ENCODE measurements around the gene AMER1.

The AMER1 gene

GRCh38 chrX:64202808-64203325 is 2.6 kb downstream of the AMER1 start:
- Histone ChIP-seq H3K9ac (ENCODE audit: low read depth in 1 of 2, low read length in 2 of 2) (no peak overlapping the region), H3K27me3 (ENCODE audit: control insufficient read depth in 2 of 2, insufficient read depth in 2 of 2, low read length in 2 of 2) (peaks cover 0 to 2% of the 10 kb centered on the region in 2 donors), H3K4me1 (ENCODE audit: control insufficient read depth in 2 of 2, insufficient read depth in 2 of 2, low read length in 2 of 2) (peaks cover 7 to 12% of the 10 kb centered on the region in 2 donors), H3K27ac (ENCODE audit: low read depth in 2 of 2, low read length in 2 of 2) (no peak overlapping the region), H3K9me3 (ENCODE audit: control insufficient read depth in 2 of 2, low read length in 2 of 2) (no peaks in the 10 kb centered on the region), H3K4me3 (ENCODE audit: low read length in 2 of 2) (no peak overlapping the region), H3K36me3 (ENCODE audit: control insufficient read depth in 2 of 2, insufficient read depth in 2 of 2, low read length in 2 of 2) (no peaks in the 10 kb centered on the region)

GRCh38 chrX:64198036-64198435 is 7.5 kb downstream of the AMER1 start:
- Histone ChIP-seq H3K4me3 (ENCODE audit: low read length in 2 of 2) (no peak overlapping the region), H3K9ac (ENCODE audit: low read depth in 1 of 2, low read length in 2 of 2) (no peak overlapping the region), H3K36me3 (ENCODE audit: control insufficient read depth in 2 of 2, insufficient read depth in 2 of 2, low read length in 2 of 2) (no peaks in the 10 kb centered on the region), H3K4me1 (ENCODE audit: control insufficient read depth in 2 of 2, insufficient read depth in 2 of 2, low read length in 2 of 2) (no peaks in the 10 kb centered on the region), H3K27ac (ENCODE audit: low read depth in 2 of 2, low read length in 2 of 2) (no peak overlapping the region), H3K27me3 (ENCODE audit: control insufficient read depth in 2 of 2, insufficient read depth in 2 of 2, low read length in 2 of 2) (peaks cover 0 to 2% of the 10 kb centered on the region in 2 donors), H3K9me3 (ENCODE audit: control insufficient read depth in 2 of 2, low read length in 2 of 2) (no peaks in the 10 kb centered on the region)

- no peak overlapping the region for H3K9ac ChIP-seq (ENCODE audit: low read depth in 1 of 2, low read length in 2 of 2)
- H3K4me1 ChIP-seq (ENCODE audit: control insufficient read depth in 2 of 2, insufficient read depth in 2 of 2, low read length in 2 of 2), result no peaks in the 10 kb centered on the region
- no peak overlapping the region for H3K4me3 ChIP-seq (ENCODE audit: low read length in 2 of 2)
- no peaks in the 10 kb centered on the region for H3K9me3 ChIP-seq (ENCODE audit: control insufficient read depth in 2 of 2, low read length in 2 of 2)
- H3K27me3 ChIP-seq (ENCODE audit: control insufficient read depth in 2 of 2, insufficient read depth in 2 of 2, low read length in 2 of 2), result peaks cover 0 to 2% of the 10 kb centered on the region in 2 donors
- no peak overlapping the region for H3K27ac ChIP-seq (ENCODE audit: low read depth in 2 of 2, low read length in 2 of 2)
- H3K36me3 ChIP-seq (ENCODE audit: control insufficient read depth in 2 of 2, insufficient read depth in 2 of 2, low read length in 2 of 2), result peaks cover 0 to 4% of the 10 kb centered on the region in 2 donors
Measured at GRCh38 chrX:64196606-64197005, 8.9 kb downstream of the AMER1 start.

GRCh38 chrX:64195862-64196261 is 9.6 kb downstream of the AMER1 start:
- no peak overlapping the region for H3K9ac ChIP-seq (ENCODE audit: low read depth in 1 of 2, low read length in 2 of 2)
- no peak overlapping the region for H3K27ac ChIP-seq (ENCODE audit: low read depth in 2 of 2, low read length in 2 of 2)
- H3K4me3 ChIP-seq (ENCODE audit: low read length in 2 of 2), result no peak overlapping the region
- H3K36me3 ChIP-seq (ENCODE audit: control insufficient read depth in 2 of 2, insufficient read depth in 2 of 2, low read length in 2 of 2), result peaks cover 0 to 4% of the 10 kb centered on the region in 2 donors
- H3K27me3 ChIP-seq (ENCODE audit: control insufficient read depth in 2 of 2, insufficient read depth in 2 of 2, low read length in 2 of 2), result peaks cover 0 to 2% of the 10 kb centered on the region in 2 donors
- no peaks in the 10 kb centered on the region for H3K4me1 ChIP-seq (ENCODE audit: control insufficient read depth in 2 of 2, insufficient read depth in 2 of 2, low read length in 2 of 2)
- no peaks in the 10 kb centered on the region for H3K9me3 ChIP-seq (ENCODE audit: control insufficient read depth in 2 of 2, low read length in 2 of 2)

GRCh38 chrX:64192673-64193072 is 12.8 kb downstream of the AMER1 start:
- H3K9ac ChIP-seq (ENCODE audit: low read depth in 1 of 2, low read length in 2 of 2), result no peak overlapping the region
- peaks cover 0 to 4% of the 10 kb centered on the region in 2 donors for H3K36me3 ChIP-seq (ENCODE audit: control insufficient read depth in 2 of 2, insufficient read depth in 2 of 2, low read length in 2 of 2)
- no peaks in the 10 kb centered on the region for H3K4me1 ChIP-seq (ENCODE audit: control insufficient read depth in 2 of 2, insufficient read depth in 2 of 2, low read length in 2 of 2)
- no peak overlapping the region for H3K4me3 ChIP-seq (ENCODE audit: low read length in 2 of 2)
- H3K9me3 ChIP-seq (ENCODE audit: control insufficient read depth in 2 of 2, low read length in 2 of 2), result no peaks in the 10 kb centered on the region
- no peaks in the 10 kb centered on the region for H3K27me3 ChIP-seq (ENCODE audit: control insufficient read depth in 2 of 2, insufficient read depth in 2 of 2, low read length in 2 of 2)
- no peak overlapping the region for H3K27ac ChIP-seq (ENCODE audit: low read depth in 2 of 2, low read length in 2 of 2)

GRCh38 chrX:64192040-64192439 is 13.5 kb downstream of the AMER1 start:
- H3K36me3 ChIP-seq (ENCODE audit: control insufficient read depth in 2 of 2, insufficient read depth in 2 of 2, low read length in 2 of 2), result peaks cover 0 to 4% of the 10 kb centered on the region in 2 donors
- no peak overlapping the region for H3K4me3 ChIP-seq (ENCODE audit: low read length in 2 of 2)
- H3K9me3 ChIP-seq (ENCODE audit: control insufficient read depth in 2 of 2, low read length in 2 of 2), result no peaks in the 10 kb centered on the region
- H3K27ac ChIP-seq (ENCODE audit: low read depth in 2 of 2, low read length in 2 of 2), result no peak overlapping the region
- no peaks in the 10 kb centered on the region for H3K27me3 ChIP-seq (ENCODE audit: control insufficient read depth in 2 of 2, insufficient read depth in 2 of 2, low read length in 2 of 2)
- H3K4me1 ChIP-seq (ENCODE audit: control insufficient read depth in 2 of 2, insufficient read depth in 2 of 2, low read length in 2 of 2), result no peaks in the 10 kb centered on the region
- no peak overlapping the region for H3K9ac ChIP-seq (ENCODE audit: low read depth in 1 of 2, low read length in 2 of 2)

- Histone ChIP-seq H3K27ac (ENCODE audit: low read depth in 2 of 2, low read length in 2 of 2) (no peak overlapping the region), H3K9me3 (ENCODE audit: control insufficient read depth in 2 of 2, low read length in 2 of 2) (no peaks in the 10 kb centered on the region), H3K27me3 (ENCODE audit: control insufficient read depth in 2 of 2, insufficient read depth in 2 of 2, low read length in 2 of 2) (no peaks in the 10 kb centered on the region), H3K9ac (ENCODE audit: low read depth in 1 of 2, low read length in 2 of 2) (no peak overlapping the region), H3K36me3 (ENCODE audit: control insufficient read depth in 2 of 2, insufficient read depth in 2 of 2, low read length in 2 of 2) (peaks cover 0 to 4% of the 10 kb centered on the region in 2 donors), H3K4me3 (ENCODE audit: low read length in 2 of 2) (no peak overlapping the region), H3K4me1 (ENCODE audit: control insufficient read depth in 2 of 2, insufficient read depth in 2 of 2, low read length in 2 of 2) (no peaks in the 10 kb centered on the region)
Measured at GRCh38 chrX:64191281-64192010, 14.1 kb downstream of the AMER1 start.

- peaks cover 0 to 4% of the 10 kb centered on the region in 2 donors for H3K36me3 ChIP-seq (ENCODE audit: control insufficient read depth in 2 of 2, insufficient read depth in 2 of 2, low read length in 2 of 2)
- H3K27me3 ChIP-seq (ENCODE audit: control insufficient read depth in 2 of 2, insufficient read depth in 2 of 2, low read length in 2 of 2), result no peaks in the 10 kb centered on the region
- no peak overlapping the region for H3K27ac ChIP-seq (ENCODE audit: low read depth in 2 of 2, low read length in 2 of 2)
- no peaks in the 10 kb centered on the region for H3K9me3 ChIP-seq (ENCODE audit: control insufficient read depth in 2 of 2, low read length in 2 of 2)
- H3K4me3 ChIP-seq (ENCODE audit: low read length in 2 of 2), result no peak overlapping the region
- no peak overlapping the region for H3K9ac ChIP-seq (ENCODE audit: low read depth in 1 of 2, low read length in 2 of 2)
- H3K4me1 ChIP-seq (ENCODE audit: control insufficient read depth in 2 of 2, insufficient read depth in 2 of 2, low read length in 2 of 2), result no peaks in the 10 kb centered on the region
Measured at GRCh38 chrX:64190136-64190740, 15.3 kb downstream of the AMER1 start.

GRCh38 chrX:64188901-64189300 is 16.6 kb downstream of the AMER1 start:
- no peak overlapping the region for H3K27ac ChIP-seq (ENCODE audit: low read depth in 2 of 2, low read length in 2 of 2)
- peaks cover 0 to 3% of the 10 kb centered on the region in 2 donors for H3K27me3 ChIP-seq (ENCODE audit: control insufficient read depth in 2 of 2, insufficient read depth in 2 of 2, low read length in 2 of 2)
- no peaks in the 10 kb centered on the region for H3K4me1 ChIP-seq (ENCODE audit: control insufficient read depth in 2 of 2, insufficient read depth in 2 of 2, low read length in 2 of 2)
- H3K9me3 ChIP-seq (ENCODE audit: control insufficient read depth in 2 of 2, low read length in 2 of 2), result no peaks in the 10 kb centered on the region
- no peak overlapping the region for H3K4me3 ChIP-seq (ENCODE audit: low read length in 2 of 2)
- H3K36me3 ChIP-seq (ENCODE audit: control insufficient read depth in 2 of 2, insufficient read depth in 2 of 2, low read length in 2 of 2), result peaks cover 0 to 4% of the 10 kb centered on the region in 2 donors
- no peak overlapping the region for H3K9ac ChIP-seq (ENCODE audit: low read depth in 1 of 2, low read length in 2 of 2)

GRCh38 chrX:64187762-64188150 is 17.8 kb downstream of the AMER1 start:
- H3K4me1 ChIP-seq (ENCODE audit: control insufficient read depth in 2 of 2, insufficient read depth in 2 of 2, low read length in 2 of 2), result no peaks in the 10 kb centered on the region
- H3K36me3 ChIP-seq (ENCODE audit: control insufficient read depth in 2 of 2, insufficient read depth in 2 of 2, low read length in 2 of 2), result peaks cover 0 to 4% of the 10 kb centered on the region in 2 donors
- no peak overlapping the region for H3K4me3 ChIP-seq (ENCODE audit: low read length in 2 of 2)
- H3K9me3 ChIP-seq (ENCODE audit: control insufficient read depth in 2 of 2, low read length in 2 of 2), result no peaks in the 10 kb centered on the region
- no peak overlapping the region for H3K27ac ChIP-seq (ENCODE audit: low read depth in 2 of 2, low read length in 2 of 2)
- peaks cover 0 to 3% of the 10 kb centered on the region in 2 donors for H3K27me3 ChIP-seq (ENCODE audit: control insufficient read depth in 2 of 2, insufficient read depth in 2 of 2, low read length in 2 of 2)
- H3K9ac ChIP-seq (ENCODE audit: low read depth in 1 of 2, low read length in 2 of 2), result no peak overlapping the region

Measured in mucosa of rectum (tissue), 2 donors.